Naive B cell (primary cell): Measurements from ENCODE around the gene TBPL2. TPM values are rescaled to one million over a fixed set of nuclear protein-coding genes. Genes with fewer than 3 reads are reported as not detected.

Experiments used
- ATAC-seq, 2 donors: fragments of 150-1000 bp; cut with Tn5 transposase; 2 replicates each; pipeline ENCODE4 v1.10.0; 2021; ENCODE audit warnings: low read depth in 2 of 2, mild to moderate bottlenecking in 2 of 2, moderate library complexity in 2 of 2
- DNase-seq: peaks from one replicate; pipeline ENCODE4 v3.0.0; 2022
- H3K27ac Mint-ChIP-seq, 6 donors: one replicate each; pipeline ENCODE4 v1.8.0; 2020 to 2022; ENCODE audit warnings: mild to moderate bottlenecking in 6 of 6, mixed read lengths in 6 of 6, moderate library complexity in 5 of 6, inconsistent platforms in 2 of 6
- H3K27me3 Mint-ChIP-seq, 3 donors: one replicate each; pipeline ENCODE4 v1.8.0; 2021 to 2022; ENCODE audit warnings: mixed read lengths in 3 of 3, mild to moderate bottlenecking in 1 of 3
- H3K36me3 Mint-ChIP-seq, 2 donors: one replicate each; pipeline ENCODE4 v1.8.0; 2020 to 2022; ENCODE audit warnings: mixed read lengths in 2 of 2, inconsistent platforms in 1 of 2, mild to moderate bottlenecking in 1 of 2
- H3K4me1 Mint-ChIP-seq, 3 donors: one replicate each; pipeline ENCODE4 v1.8.0; 2020 to 2022; ENCODE audit warnings: mixed read lengths in 3 of 3, inconsistent platforms in 1 of 3, mild to moderate bottlenecking in 1 of 3, moderate library complexity in 1 of 3
- H3K4me3 Mint-ChIP-seq, 8 donors: one replicate each; pipeline ENCODE4 v1.8.0; 2020 to 2022; ENCODE audit warnings: mild to moderate bottlenecking in 8 of 8, mixed read lengths in 8 of 8, moderate library complexity in 8 of 8, inconsistent platforms in 2 of 8
- H3K9me3 Mint-ChIP-seq, 7 donors: one replicate each; pipeline ENCODE4 v1.8.0; 2020 to 2022; ENCODE audit warnings: mixed read lengths in 7 of 7, mild to moderate bottlenecking in 5 of 7, inconsistent platforms in 2 of 7, moderate library complexity in 1 of 7
- polyA plus RNA-seq, 6 donors: library from polyadenylated mRNA; unstranded; fragments of 300-500 nt; fragmentation: Illumina TruSeq; gene quantifications; one replicate each; pipeline ENCODE4 v1.2.3, GENCODE V29; 2021; ENCODE audit warnings: low read depth in 6 of 6

The TBPL2 gene
- polyA plus RNA-seq, 6 donors from 2014 or later: not detected

DNA sequence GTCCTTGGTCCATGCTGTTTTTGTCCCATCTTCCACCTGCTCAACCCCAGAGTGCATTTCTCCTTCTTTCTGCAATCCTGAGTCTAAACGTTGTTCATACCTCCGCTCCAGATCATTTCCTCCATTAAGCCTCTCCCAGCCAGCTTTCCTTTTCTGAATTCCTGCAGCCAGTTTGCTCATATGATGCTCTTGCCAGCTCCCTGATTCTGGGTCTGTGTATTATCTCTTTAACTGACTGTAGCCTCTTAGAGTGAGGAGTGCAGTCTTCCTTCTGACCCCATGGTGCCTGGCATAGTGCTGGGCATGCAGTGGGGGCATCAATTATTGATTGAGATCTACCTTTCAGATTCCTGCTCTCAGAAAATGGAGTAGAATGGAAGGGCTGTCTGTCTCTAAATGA lies 11.5 kb upstream of the TBPL2 start:
- H3K4me1 Mint-ChIP-seq: peaks cover 0 to 3% (median 0%) of the 10 kb centered on the region in 3 donors
- no peak overlapping the region for H3K4me3 Mint-ChIP-seq
- peak overlapping the region in 2 of 6 donors; percentile 3 to 31 for H3K27ac Mint-ChIP-seq
- no peaks in the 10 kb centered on the region for H3K9me3 Mint-ChIP-seq
- ATAC-seq: no peak
- peaks cover 0 to 16% (median 6%) of the 10 kb centered on the region in 3 donors for H3K27me3 Mint-ChIP-seq
- H3K36me3 Mint-ChIP-seq: no peaks in the 10 kb centered on the region
- DNase-seq: no peak

DNA sequence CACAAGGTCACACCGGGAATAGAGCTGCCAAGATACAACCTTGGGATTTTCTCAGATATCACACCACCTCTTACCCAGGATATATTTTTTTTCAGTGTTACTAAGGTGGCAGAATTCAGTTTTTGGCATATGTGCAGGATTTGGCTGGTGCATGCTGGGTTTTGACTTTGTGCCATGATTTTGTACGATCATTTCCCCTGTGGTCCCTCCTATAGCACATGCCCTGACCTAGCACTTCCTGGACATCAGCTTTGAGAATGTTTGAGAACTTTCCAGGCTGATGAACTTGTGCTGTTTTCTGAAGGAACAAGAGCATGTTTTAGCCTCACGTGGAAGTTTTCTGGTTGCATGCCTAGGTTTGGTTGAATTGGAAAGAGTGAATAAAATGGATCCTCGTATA lies 11.0 kb upstream of the TBPL2 start:
- H3K27me3 Mint-ChIP-seq: peaks cover 0 to 16% (median 6%) of the 10 kb centered on the region in 3 donors
- H3K4me3 Mint-ChIP-seq: no peak overlapping the region
- ATAC-seq (no peak), DNase-seq (no peak)
- H3K36me3 Mint-ChIP-seq: no peaks in the 10 kb centered on the region
- H3K4me1 Mint-ChIP-seq: peaks cover 0 to 3% (median 0%) of the 10 kb centered on the region in 3 donors
- no peaks in the 10 kb centered on the region for H3K9me3 Mint-ChIP-seq
- no peak overlapping the region for H3K27ac Mint-ChIP-seq

DNA sequence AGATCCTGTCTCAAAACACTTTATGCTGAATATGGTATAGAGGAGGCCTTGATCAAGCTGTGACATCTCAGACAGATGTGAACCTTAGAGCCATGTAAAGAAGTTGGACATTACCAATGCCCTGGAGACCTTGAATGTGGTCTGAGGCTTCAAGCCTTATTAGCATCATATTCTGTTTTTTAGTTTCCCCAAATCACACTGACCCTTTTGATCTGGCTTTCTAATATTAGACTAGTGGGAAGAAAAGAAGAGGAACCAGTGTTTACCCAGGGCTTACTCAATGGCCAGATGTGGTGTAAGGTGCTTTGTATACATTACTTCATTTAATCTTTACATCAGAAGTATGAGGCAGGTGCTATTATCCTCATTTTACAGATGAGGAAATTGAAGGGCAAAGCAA lies 10.6 kb upstream of the TBPL2 start:
- DNase-seq (no peak), ATAC-seq (no peak)
- Mint-ChIP-seq H3K27me3 (peaks cover 4 to 16% (median 6%) of the 10 kb centered on the region in 3 donors), H3K27ac (no peak overlapping the region), H3K4me3 (no peak overlapping the region), H3K4me1 (peaks cover 0 to 3% (median 0%) of the 10 kb centered on the region in 3 donors), H3K9me3 (no peaks in the 10 kb centered on the region), H3K36me3 (no peaks in the 10 kb centered on the region)

DNA sequence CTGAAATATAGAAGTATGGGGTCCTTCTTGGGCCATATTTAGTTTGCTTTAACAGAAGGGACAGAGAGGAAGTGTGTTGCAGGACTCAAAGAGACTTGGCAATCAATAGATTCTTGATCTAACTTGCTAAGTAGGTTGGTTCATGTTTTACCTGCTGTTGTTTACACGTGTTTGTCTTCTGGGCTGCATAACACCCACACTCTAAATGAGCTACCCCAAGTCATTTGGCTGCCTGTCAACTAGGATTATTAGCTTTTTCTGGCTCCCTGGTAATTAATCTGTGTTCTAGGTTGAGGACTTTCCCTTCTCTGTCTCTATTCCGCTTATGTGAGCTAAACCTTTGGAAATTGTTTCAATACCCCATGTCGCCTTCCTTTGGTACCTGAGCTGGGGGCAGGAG lies 10.1 kb upstream of the TBPL2 start:
- no peaks in the 10 kb centered on the region for H3K9me3 Mint-ChIP-seq
- ATAC-seq (no peak), DNase-seq (no peak)
- H3K36me3 Mint-ChIP-seq: no peaks in the 10 kb centered on the region
- H3K4me1 Mint-ChIP-seq: peaks cover 0 to 3% (median 0%) of the 10 kb centered on the region in 3 donors
- H3K4me3 Mint-ChIP-seq: no peak overlapping the region
- H3K27ac Mint-ChIP-seq: peak overlapping the region in 1 of 6 donors; percentile 48
- H3K27me3 Mint-ChIP-seq: peaks cover 5 to 16% (median 6%) of the 10 kb centered on the region in 3 donors

DNA sequence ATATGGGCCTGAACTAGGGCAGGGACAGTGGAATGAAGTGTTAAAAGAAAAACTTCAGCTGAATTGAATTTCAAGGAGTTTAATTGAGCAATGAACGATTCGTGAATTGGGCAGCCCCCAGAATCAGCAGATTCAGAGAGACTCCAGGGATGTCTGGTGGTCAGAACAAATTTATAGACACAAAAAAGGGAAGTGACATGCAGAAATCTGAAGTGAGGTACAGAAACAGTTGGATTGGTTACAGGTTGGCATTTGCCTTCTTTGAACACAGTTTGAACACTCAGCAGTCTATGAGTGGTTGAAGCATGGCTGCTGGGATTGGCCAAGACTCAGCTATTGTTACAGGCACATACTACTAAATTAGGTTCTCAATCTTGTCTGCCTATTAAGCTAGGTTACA lies 9.7 kb upstream of the TBPL2 start:
- H3K27me3 Mint-ChIP-seq: peaks cover 5 to 15% (median 6%) of the 10 kb centered on the region in 3 donors
- DNase-seq (no peak), ATAC-seq (no peak)
- H3K4me3 Mint-ChIP-seq: no peak overlapping the region
- no peaks in the 10 kb centered on the region for H3K36me3 Mint-ChIP-seq
- no peak overlapping the region for H3K27ac Mint-ChIP-seq
- no peaks in the 10 kb centered on the region for H3K9me3 Mint-ChIP-seq
- peaks cover 0 to 3% (median 0%) of the 10 kb centered on the region in 3 donors for H3K4me1 Mint-ChIP-seq

DNA sequence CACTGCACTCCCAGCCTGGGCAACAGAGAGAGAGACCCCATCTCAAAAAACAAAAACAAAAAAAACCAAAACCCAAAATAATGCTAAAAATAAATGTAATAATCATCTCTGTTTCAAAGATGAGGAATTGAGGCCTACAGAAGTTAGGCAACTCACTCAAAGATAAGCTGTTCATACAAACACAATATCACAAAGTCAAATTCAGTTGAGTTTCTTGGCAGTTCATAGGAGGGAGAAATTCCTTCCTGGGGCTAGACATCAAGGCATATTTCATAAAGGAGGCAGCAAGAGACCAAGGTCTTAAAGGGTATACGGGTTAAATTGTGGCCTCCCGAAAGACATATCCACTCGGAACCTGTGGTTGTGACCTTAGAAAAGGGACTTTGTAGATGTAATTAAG lies 8.7 kb upstream of the TBPL2 start:
- H3K9me3 Mint-ChIP-seq: no peaks in the 10 kb centered on the region
- H3K36me3 Mint-ChIP-seq: no peaks in the 10 kb centered on the region
- no peaks in the 10 kb centered on the region for H3K4me1 Mint-ChIP-seq
- ATAC-seq (no peak), DNase-seq (no peak)
- H3K27ac Mint-ChIP-seq: no peak overlapping the region
- H3K27me3 Mint-ChIP-seq: peaks cover 0 to 5% (median 5%) of the 10 kb centered on the region in 3 donors
- no peak overlapping the region for H3K4me3 Mint-ChIP-seq

DNA sequence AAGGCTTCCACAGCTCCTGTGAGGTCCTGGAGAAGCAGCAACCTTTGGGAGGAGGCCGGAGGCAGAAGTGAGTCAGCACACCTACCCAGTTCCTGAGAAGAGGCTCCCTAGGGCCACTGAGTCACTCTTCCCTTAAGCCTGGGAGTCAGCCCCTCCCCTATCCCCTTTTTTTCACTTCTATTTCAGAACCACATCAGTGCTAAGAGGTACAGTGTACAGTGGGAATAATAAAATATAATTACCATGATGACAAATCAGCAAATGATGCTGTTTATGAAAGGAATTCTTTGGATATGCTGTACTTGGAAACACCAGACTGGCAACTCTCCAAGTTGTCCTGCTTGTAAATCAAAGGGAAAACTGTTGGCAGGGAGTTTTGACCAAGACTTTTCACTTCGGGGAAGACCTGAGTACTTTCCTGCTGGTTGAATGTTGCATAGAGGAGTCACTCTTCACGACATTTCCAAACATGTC lies 7.8 kb upstream of the TBPL2 start:
- H3K36me3 Mint-ChIP-seq: no peaks in the 10 kb centered on the region

DNA sequence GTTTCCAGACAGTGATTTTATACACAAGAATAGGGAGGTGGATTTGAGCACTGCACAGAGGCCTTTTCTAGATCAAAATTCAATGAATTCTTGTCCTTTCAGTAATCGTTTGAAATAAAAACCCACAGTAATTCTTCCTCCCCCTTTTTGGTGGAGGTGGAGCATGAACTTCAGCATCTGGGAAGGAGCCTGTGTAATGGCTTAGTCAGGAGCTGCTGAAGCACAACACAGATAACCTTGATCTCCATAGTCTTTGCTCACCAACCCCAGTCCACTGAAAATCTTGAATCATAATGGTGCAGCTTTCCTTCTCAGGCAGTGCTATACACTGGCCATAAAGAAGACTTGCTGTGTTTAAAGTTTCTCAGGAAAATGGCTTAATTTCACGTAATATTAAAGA lies 6.4 kb upstream of the TBPL2 start:
- peaks cover 0 to 5% (median 4%) of the 10 kb centered on the region in 3 donors for H3K27me3 Mint-ChIP-seq
- ATAC-seq: no peak

More for the DNA sequence above, 7.8 kb upstream of the TBPL2 start:
- no peaks in the 10 kb centered on the region for H3K4me1 Mint-ChIP-seq
- H3K4me3 Mint-ChIP-seq: no peak overlapping the region
- no peak for ATAC-seq
- DNase-seq: no peak
- H3K9me3 Mint-ChIP-seq: no peaks in the 10 kb centered on the region
- no peak overlapping the region for H3K27ac Mint-ChIP-seq
- H3K27me3 Mint-ChIP-seq: peaks cover 0 to 5% (median 0%) of the 10 kb centered on the region in 3 donors

DNA sequence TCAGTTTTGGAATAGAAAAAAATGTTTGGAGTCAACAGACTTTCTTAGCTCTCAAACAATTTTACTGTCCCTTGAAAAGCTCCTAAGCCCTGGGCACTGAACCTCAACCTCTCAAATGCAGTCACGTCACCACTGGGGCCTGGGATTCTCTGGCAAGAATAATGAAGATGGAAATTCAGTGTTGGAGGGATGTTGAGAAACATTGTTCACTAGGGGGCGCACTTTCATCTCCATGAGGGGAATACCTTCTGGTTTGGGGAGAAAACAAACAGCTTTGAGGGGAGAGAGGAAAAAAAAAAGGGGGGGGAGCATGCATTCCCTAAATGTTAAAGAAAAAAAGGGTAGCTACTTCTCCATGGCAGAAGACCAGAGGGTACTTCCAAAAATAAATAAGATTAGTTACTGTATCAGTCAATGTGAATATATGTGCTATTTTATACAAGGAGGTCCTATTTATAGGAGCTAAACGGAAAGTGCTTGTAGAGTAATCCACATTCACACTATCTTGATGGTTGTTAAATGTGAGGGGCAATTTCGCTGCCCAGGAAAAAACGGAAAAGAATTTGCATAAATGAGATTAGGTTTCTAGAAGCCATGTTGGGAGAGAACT lies 5.8 kb upstream of the TBPL2 start:
- peak; percentile 41 for DNase-seq
- no peak overlapping the region for H3K4me3 Mint-ChIP-seq
- H3K27me3 Mint-ChIP-seq: peaks cover 0 to 5% (median 4%) of the 10 kb centered on the region in 3 donors
- H3K36me3 Mint-ChIP-seq: no peaks in the 10 kb centered on the region
- no peaks in the 10 kb centered on the region for H3K9me3 Mint-ChIP-seq
- H3K27ac Mint-ChIP-seq: peak overlapping the region in 1 of 6 donors; percentile 50
- no peaks in the 10 kb centered on the region for H3K4me1 Mint-ChIP-seq
- peak; percentile 48 to 65 for ATAC-seq

More for the DNA sequence above, 6.4 kb upstream of the TBPL2 start:
- no peak overlapping the region for H3K4me3 Mint-ChIP-seq
- H3K4me1 Mint-ChIP-seq: no peaks in the 10 kb centered on the region
- no peaks in the 10 kb centered on the region for H3K36me3 Mint-ChIP-seq
- H3K9me3 Mint-ChIP-seq: no peaks in the 10 kb centered on the region
- DNase-seq: no peak
- no peak overlapping the region for H3K27ac Mint-ChIP-seq

DNA sequence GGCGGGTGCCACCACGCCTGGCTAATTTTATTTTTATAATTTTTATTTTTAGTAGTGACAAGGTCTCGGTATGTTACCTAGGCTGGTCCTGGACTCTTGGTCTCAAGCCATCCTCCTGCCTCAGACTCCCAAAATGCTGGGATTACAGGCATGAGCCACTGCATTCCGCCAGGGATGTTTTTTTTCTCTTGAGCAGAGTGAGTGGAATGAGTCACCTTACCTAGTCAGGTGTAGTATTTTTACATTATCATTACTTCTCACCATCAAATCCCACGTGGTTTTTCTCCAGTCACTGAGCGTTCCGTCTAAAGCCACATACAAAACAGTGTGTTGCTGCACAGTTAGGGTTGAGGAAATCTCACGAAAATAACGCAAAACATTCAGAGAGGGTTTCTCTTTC lies 870 bp upstream of the TBPL2 start:
- H3K9me3 Mint-ChIP-seq: no peaks in the 10 kb centered on the region
- no peak overlapping the region for H3K4me3 Mint-ChIP-seq
- H3K36me3 Mint-ChIP-seq: no peaks in the 10 kb centered on the region
- H3K4me1 Mint-ChIP-seq: no peaks in the 10 kb centered on the region
- peaks cover 15 to 21% (median 20%) of the 10 kb centered on the region in 3 donors for H3K27me3 Mint-ChIP-seq
- no peak overlapping the region for H3K27ac Mint-ChIP-seq
- ATAC-seq: no peak
- no peak for DNase-seq

DNA sequence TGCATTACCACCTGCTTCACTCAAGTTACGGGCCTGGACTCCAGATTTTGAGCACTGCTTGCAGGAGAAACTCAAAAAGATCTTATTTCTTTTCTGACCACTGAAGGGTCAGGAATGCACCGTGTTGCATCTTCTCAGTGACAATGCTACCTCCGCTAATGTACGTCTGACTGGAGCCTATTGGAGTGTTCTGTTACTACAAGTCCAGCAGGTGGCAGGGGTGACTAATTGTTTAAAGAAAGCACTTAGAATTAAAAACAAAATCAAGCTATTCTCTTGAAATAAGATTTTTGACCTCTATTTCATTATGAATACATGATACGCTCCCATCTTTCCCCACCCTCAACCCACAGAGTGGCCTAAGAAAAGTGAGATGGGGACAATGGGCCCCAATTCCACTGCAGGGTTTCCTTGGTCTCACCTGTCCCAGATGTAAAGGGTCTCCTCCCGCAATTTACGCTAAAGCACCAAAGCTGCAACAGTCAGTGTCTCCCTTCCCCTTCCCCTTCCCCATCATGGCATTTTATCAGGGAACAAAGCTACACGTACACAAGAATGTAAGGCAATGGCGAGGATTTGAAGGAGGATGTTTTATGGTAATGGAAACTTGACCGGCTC lies 2.2 kb downstream of the TBPL2 start:
- H3K27ac Mint-ChIP-seq: no peak overlapping the region
- no peak for DNase-seq
- no peaks in the 10 kb centered on the region for H3K36me3 Mint-ChIP-seq
- H3K4me3 Mint-ChIP-seq: no peak overlapping the region
- no peaks in the 10 kb centered on the region for H3K9me3 Mint-ChIP-seq
- H3K27me3 Mint-ChIP-seq: peaks cover 11 to 25% (median 23%) of the 10 kb centered on the region in 3 donors
- ATAC-seq: no peak
- peaks cover 0 to 9% (median 0%) of the 10 kb centered on the region in 3 donors for H3K4me1 Mint-ChIP-seq

DNA sequence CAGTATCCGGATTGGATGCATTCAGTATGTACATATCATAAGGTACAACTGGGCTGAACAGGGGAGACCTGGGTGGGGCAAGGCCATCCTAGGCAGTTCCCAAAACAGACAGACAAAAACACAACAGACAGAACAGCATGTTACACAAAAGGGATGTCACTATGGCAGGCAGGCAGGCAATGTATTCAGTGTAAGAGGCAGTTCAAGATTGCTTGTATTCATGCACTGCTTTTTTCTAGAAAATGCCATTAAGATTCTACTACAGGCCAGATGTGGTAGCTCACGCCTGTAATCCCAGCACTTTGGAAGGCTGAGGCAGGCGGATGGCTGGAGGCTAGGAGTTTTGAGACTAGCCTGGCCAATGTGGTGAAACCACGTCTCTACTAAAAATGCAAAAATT lies 3.5 kb downstream of the TBPL2 start:
- H3K4me3 Mint-ChIP-seq: no peak overlapping the region
- no peaks in the 10 kb centered on the region for H3K36me3 Mint-ChIP-seq
- no peaks in the 10 kb centered on the region for H3K9me3 Mint-ChIP-seq
- ATAC-seq (no peak), DNase-seq (no peak)
- no peak overlapping the region for H3K27ac Mint-ChIP-seq
- H3K27me3 Mint-ChIP-seq: peaks cover 11 to 25% (median 18%) of the 10 kb centered on the region in 3 donors
- H3K4me1 Mint-ChIP-seq: peaks cover 0 to 9% (median 0%) of the 10 kb centered on the region in 3 donors

DNA sequence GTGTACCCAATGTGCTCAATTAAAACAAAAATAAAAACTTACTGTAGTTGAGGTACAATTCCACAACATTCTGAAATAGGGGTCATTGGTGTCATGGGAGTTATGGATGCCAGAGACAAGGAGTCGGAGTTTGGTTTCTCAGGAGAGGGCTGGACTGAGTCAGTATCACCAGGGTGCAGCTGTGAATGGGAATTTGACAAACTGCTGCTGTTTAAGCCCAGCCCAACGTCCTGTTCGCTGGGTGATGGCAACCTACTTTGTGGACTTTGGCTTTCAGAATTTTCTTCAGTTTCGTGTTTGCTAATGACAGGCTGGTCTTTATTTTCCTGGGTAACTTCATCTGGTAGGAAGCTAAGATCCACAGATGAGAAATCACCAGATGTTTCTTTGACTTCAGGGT lies 3.9 kb downstream of the TBPL2 start:
- no peak overlapping the region for H3K27ac Mint-ChIP-seq
- no peak for ATAC-seq
- peaks cover 11 to 25% (median 18%) of the 10 kb centered on the region in 3 donors for H3K27me3 Mint-ChIP-seq
- H3K9me3 Mint-ChIP-seq: no peaks in the 10 kb centered on the region
- H3K4me1 Mint-ChIP-seq: peaks cover 0 to 9% (median 0%) of the 10 kb centered on the region in 3 donors
- no peak for DNase-seq
- H3K4me3 Mint-ChIP-seq: no peak overlapping the region
- no peaks in the 10 kb centered on the region for H3K36me3 Mint-ChIP-seq

DNA sequence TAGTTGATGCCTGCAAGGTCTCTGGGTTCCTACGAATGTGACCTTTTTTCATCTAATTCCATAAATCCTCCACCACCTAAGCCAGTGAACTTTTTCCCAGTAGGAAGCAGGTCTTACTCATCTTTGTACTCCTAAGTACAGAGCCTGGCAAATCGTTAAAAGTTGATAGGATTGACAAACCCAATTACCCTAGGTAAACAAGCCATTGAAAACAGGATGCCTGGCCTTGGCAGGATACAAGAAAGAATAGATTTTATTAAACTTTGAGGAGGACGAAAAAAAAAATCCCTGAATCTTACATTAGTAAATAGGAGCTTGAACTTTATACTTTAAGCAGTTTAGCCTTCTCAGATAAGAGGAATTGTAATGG lies 5.6 kb downstream of the TBPL2 start:
- Mint-ChIP-seq H3K36me3 (no peaks in the 10 kb centered on the region), H3K27ac (no peak overlapping the region), H3K4me1 (peaks cover 0 to 9% (median 0%) of the 10 kb centered on the region in 3 donors)

More for the DNA sequence above, 5.6 kb downstream of the TBPL2 start:
- Mint-ChIP-seq H3K27me3 (peaks cover 11 to 25% (median 18%) of the 10 kb centered on the region in 3 donors), H3K9me3 (no peaks in the 10 kb centered on the region), H3K4me3 (no peak overlapping the region)
- no peak for ATAC-seq
- DNase-seq: no peak
